HG03520 (cell line): ENCODE data around the gene NAMPT.
"Not testable (repeated sequence)": the region's sequence is repeated elsewhere in the genome, so short reads cannot be mapped to it uniquely, and the experiment has no call there.

Experiments
- ATAC-seq: cut with Tn5 transposase; IDR thresholded peaks from one replicate; pipeline ENCODE4 v1.9.1; 2021; ENCODE audit warnings: mild to moderate bottlenecking, moderate library complexity; ENCODE audit not compliant: unreplicated experiment

Gene NAMPT

GRCh38 chr7:106305732-106306131, 20.9 kb upstream of the NAMPT start:
- ATAC-seq = no peak

GRCh38 chr7:106304568-106304967, 19.8 kb upstream of the NAMPT start:
- ATAC-seq = no peak

- ATAC-seq = not testable (repeated sequence)
Measured at GRCh38 chr7:106298631-106299030, 13.8 kb upstream of the NAMPT start.

GRCh38 chr7:106298155-106298554, 13.4 kb upstream of the NAMPT start:
- ATAC-seq = not testable (repeated sequence)

DNA sequence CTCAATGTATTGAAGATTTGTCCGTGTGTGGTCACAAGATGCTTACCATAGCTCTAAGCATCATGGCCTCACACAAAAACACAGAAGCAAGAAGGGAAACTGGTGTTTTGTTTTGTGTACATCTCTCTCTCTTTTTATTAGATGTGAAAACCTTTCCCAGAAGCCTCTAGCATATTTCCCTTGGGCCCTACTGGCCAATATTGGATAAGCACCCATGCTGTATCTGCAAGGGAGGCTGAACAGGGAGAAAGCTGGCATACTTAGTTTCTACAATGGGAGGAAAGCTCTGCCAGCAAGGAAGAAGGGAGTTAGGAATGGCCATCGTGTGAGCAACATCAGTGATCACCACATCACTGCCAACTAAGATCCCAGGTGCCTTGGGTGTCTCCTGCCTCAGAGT, 9.6 kb upstream of the NAMPT start:
- ATAC-seq = no peak

DNA sequence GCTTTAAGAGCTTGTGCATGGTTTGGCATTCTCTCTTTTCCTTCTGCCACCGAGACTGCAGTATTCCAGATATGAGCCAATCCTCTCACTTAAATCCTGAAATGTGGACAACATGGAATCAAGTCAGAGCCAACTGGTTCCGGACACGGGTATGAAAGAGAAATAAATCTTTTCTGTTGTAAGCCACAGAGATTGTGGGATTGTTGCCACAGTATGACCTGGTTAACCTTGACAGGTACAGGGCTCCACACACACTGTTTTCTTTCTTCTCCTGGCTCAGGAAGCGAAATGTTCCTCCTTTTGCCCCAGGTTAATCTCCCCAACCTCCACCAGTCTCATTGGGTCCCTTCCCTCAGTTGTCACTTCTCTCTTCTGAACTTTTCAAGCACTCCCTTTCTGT, 6.5 kb upstream of the NAMPT start:
- no peak for ATAC-seq

DNA sequence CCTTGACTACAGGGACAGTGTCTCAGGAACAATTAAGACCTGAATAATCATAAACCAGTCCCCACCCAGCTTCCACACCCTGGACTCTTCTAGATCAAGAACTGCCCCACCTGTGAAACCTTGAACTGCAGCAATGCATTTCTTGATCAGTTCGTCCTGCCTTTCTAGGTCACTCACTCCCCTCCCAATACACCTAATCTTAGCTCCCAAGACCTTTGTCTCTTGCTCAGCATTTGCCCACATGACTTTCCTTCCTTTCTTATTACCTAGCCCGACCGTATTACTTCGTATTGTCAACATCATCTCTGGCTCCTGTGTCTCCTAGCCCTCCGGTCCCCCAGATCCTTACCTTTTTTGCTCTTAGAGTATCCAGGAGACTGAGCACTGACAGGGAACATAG, 5.5 kb upstream of the NAMPT start:
- ATAC-seq = no peak

- no peak for ATAC-seq
Measured at GRCh38 chr7:106289848-106290247, 5.1 kb upstream of the NAMPT start.

DNA sequence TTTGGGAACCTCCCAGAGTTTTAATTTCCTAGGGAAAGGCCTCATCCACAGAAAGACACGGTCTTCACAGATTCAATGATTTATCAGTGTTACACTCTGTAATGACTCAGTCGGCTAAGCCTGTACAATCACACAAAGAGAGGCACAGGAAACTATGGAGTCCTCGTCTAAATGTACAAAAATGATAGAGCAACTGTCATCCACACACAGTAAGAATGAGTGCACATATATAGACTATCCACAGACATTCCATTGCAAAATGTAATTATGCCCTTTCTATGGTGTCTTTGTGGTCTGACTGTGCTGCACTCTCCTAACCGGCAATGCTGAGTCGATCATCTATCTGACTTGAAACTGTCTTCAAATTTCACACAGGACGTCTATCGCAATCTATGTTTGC, 3.5 kb upstream of the NAMPT start:
- no peak for ATAC-seq

GRCh38 chr7:106287786-106288185, 3.0 kb upstream of the NAMPT start:
- ATAC-seq = no peak

DNA sequence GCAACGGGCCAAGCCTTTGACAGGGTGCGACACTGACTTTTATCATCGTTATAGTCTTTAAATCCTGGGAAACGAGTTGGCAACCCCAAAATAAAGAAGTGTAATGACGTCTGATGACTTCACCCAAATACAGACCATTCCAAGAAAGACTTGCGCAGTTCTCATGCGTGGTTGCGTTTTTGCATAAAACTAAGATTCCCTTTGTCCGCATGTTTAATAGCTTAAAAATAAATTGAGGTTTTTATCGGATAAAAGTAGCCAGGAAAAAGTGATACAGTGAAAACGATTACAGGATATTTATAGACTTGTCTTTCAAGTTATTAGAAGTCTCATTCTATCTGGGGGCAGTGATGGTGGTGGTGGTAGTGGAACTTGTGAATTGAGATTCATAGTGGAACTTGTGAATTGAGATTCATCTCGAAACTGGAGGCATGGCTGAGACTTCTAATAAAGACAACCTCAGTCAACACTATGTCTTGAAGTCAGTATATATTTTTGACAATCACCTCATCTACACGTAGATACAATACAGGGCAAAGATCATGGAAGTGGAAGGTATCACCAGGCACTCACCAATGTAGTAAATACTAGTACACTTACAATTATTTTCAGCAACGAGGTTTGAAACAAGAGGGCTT, 1.2 kb upstream of the NAMPT start:
- ATAC-seq = peak; percentile 30

DNA sequence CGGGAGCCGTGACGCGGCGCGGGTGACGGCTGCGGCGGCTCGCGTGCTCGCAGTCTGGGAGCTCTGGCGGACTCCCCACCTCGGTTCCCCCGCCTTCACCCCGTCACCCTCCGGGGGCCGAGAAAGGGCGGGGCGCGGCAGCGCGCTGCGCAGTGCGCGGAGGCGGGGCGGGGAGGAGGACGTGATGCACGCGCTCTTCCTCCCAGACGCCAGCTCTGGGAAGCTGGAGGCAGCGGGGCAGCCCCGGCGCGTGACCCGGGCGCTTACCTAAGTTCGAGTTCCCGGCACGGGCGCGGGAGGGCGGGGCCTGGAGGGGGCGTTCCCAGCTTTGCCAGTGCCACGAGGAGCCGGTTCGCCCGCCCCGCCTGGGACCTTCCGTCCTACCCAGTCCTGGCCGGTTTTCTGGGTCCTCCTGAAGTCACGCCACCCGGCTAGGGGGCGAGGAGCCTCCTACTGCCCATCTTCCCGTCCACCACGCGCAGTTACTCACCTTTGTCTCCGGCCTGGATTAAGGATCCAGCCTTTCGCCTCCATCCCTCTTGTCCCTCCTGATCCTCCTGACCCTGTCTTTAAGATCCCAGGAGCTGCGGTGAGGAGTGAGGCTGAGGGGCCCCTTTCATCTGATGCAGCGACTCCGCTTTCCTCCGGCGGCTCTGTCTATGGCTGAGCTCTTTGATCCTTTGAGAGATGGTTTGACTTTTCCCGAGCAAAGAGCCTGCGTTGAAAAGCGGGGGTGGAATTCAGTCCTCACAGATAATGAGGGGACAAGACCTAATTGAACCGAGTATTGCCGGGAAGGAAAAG, 470 bp upstream of the NAMPT start:
- ATAC-seq = peak; percentile 69

GRCh38 chr7:106283831-106284713, 711 bp downstream of the NAMPT start:
- peak; percentile 7 for ATAC-seq

- ATAC-seq = no peak
Measured at GRCh38 chr7:106283501-106283830, 1.3 kb downstream of the NAMPT start.

- no peak for ATAC-seq
Measured at GRCh38 chr7:106282852-106283251, 1.9 kb downstream of the NAMPT start.

DNA sequence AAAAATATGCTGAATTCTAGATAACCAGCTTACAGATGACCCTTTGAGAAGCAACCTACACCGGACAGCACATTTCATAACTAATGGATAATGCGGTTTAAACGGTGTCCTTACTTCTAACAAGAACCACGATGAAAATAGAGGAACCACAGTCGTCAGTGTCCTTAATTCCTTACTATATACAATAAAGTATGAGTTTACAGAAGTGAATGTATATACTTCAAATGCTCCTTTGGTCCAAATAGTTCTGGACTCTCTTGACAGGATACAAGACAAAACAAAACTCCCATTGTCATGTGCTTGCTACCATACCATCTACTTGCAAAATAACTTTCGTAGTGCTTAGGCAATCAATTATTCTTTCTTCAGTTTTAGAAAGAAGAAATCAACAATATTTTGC, 2.4 kb downstream of the NAMPT start:
- no peak for ATAC-seq

DNA sequence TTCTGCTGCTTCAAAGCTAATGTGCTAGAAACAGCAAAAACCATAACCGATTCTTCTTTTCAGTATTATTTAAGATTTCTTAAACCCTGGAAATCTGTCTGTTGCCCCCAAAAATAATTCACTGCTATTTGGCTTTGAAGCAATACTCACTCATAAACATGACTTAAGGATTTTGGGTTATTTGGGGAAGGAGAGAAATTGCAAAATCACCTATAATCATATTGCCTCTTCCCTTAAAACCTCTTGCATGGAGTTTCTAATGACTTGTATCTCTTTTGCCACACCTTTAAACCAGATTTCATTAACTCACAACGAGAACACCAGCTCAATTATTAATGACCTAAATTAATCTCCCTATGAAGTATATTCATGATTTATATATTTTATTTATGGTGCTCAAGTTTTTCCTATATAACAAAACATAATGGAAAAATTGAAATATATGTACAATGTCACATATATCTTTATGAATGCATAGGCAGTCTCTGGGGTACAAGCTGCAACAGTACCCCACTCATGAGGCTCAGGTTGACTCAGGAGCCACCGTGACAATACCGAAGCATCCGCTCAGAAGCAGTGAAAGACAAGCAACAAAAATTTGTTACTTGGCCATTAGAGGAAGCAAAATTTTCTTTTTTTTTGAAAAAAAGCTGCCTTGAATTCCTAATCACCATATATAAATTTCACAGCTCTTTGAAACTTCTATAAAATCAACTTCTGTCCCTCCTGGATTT, 3.0 kb downstream of the NAMPT start:
- ATAC-seq = no peak

GRCh38 chr7:106281127-106281526, 3.7 kb downstream of the NAMPT start:
- ATAC-seq = no peak

DNA sequence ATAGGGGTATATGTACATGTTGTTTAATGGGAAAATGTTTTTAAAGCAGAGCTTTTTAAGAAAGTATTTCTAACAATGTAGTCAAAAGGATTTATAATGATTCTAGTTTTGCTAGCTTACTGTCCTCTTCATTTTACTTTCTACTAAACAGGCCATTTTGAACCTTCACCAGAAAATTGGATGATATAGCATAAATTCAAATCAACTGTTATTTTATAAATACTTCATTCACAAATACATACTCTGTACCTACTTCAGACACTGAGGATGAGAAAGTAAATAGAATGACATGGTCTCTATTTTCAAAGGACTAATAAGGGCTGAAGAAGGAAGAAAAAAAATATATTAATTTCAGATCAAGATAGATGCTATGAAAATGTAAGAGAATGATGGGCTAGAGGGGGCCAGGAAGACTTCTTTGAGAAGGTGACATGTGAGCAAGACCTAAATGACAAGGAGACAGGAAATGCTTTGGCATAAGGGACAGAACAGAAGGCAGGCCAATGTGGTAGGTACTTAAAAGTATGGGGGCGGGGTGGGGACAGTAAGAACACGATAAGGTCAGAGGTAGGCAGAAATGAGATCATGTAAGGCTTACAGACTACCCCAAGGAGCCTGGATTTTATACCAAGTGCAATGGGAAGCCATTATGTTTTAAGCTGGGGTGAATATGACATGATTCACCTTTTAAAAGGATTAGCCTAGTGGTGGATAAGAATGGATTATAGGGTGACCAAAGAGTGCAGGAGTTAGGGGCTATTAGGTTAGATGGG, 5.2 kb downstream of the NAMPT start:
- no peak for ATAC-seq

DNA sequence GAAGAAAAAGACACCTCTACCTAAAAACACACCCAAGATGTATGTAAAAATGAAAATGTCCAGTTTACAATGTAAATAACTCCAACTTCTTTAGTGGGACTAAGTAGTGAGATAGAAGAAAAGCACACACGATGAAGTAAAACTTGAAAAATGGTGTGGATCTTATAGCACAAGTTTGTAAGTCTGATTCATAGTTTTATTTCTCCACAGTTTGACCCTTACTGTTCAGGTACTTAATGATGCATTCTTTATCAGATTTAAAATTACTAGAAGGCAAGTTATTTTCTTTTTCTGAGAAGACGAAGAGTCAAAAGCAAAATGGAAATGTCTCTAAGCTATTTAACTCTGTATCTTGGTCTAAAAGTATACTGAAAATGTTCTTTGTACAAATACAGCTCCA, 6.1 kb downstream of the NAMPT start:
- ATAC-seq = no peak
